NCI-H187 treated with DMSO at 0.1 percent for 48 hours (cell line): Measurements from ENCODE around the gene UBL4A.

Experiments
- DNase-seq: peaks from one replicate; lab custom pipeline; 2025; lab: John Stamatoyannopoulos, UW

UBL4A gene

GRCh38 chrX:154481911-154482601 is 4.4 kb downstream of the UBL4A start:
- no peak for DNase-seq

DNA sequence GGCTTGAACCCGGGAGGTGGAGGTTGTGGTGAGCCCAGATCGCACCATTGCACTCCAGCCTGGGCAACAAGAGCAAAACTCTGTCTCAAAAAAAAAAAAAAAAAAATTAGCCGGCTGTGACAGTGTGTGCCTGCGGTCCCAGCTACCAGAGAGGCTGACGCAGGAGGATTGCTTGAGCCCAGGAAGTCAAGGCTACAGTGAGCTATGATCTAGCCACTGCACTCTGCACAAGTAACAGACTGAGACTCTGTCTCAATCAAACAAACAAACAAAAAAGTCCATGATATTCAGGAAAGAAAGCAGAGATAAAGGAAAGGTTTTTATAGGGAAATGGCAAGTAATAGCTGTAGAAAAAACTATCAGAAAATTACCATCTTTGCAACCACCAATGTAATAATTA is 5.2 kb downstream of the UBL4A start:
- no peak for DNase-seq

DNA sequence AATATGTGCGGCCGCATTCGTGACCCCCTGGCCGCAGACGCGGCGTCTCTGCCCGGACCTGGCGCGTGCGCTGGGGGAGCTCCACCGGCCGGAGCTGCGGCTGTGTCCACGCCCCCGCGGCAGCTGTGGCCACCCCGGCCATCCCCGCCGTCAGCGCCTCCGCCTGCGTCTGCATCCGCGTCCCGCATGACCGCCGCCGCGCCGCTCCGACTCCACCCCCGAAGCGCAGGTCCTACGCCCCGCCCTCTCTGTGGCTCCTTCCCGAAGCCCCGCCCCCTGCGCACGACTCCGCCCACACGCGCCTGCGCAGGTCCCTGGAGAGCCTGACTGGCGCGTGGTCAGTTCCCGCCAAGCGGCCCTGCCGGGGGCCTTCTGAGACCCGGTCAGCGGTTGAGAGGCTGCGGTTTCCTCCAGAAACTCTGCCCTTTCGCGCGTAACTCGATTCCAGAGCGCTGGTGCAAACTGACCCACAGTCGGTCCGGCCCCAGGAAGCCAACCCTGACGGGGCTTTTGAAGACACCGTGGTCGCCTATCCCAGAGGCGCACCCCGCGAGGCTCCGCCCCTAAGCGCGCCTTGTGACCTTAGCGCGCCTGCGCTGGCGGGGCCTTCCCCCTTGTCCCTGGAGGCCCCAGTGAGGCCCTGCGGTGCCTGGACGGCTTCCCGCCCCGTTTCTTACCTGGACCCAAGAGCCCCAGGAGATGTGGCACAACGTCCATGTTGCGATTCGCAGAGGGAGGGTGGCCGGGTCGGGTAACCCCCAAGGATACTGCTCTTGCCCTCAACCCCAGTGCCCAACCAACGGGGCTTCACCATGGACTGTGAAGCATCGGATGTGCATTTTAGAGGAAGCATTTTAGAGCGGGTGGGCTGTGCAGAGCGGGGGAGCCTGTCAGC is 7.4 kb downstream of the UBL4A start, which contains the start of gene LAGE3:
Gene LAGE3 (minus strand): TSS at position 554 of the 895 bp plus-strand sequence. CDS start 366 bp downstream, at position 188.
- DNase-seq = peak; percentile 71

GRCh38 chrX:154477891-154478477 is 8.4 kb downstream of the UBL4A start:
- no peak for DNase-seq

DNA sequence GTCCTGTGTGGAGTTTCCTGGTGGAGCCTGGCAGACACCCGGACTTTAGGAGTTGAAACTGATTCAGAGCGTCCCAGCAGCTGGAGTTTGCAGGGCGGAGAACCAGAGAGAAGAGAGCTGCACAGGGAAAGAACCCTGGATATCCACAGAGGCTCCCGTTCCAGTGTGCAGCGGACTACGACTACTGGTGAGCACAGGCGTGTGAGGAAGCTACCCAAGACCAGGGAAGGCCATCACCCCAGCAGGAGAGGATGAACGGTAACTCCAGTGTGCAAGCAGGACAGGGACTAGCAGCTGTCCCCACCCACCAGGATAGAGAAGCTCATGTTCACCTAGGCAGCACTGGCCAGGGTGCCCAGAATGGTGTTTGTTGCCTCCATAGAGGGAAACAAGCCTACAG is 9.6 kb downstream of the UBL4A start:
- DNase-seq = no peak

GRCh38 chrX:154473683-154474082 is 12.7 kb downstream of the UBL4A start:
- no peak for DNase-seq

GRCh38 chrX:154472685-154473632 is 13.5 kb downstream of the UBL4A start:
- DNase-seq = no peak

- no peak for DNase-seq
These were observed 14.4 kb downstream of the UBL4A start for GRCh38 chrX:154471839-154472684.

DNA sequence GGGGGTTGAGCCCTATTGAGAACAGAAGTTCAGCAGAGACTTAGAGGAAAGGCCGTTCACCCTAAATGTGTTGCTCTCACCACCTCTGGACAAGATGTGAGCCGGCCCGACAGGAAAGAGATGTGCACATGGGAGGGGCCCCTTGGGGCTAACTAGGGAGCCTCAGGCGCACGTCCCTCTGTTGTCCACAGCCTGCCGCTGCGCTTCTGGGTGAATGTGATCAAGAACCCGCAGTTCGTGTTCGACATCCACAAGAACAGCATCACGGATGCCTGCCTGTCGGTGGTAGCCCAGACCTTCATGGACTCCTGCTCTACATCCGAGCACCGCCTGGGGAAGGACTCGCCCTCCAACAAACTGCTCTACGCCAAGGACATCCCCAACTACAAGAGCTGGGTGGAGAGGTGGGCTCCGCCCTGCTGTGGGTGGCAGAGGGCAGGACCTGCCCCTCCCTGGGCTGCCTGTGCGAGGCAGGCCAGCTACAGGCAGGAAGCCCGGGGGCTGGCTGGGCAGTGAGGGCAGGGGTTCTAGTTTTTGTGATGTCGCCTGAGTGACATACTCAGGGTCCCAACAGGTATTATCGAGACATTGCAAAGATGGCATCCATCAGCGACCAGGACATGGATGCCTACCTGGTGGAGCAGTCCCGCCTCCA is 15.4 kb downstream of the UBL4A start:
- DNase-seq = no peak

DNA sequence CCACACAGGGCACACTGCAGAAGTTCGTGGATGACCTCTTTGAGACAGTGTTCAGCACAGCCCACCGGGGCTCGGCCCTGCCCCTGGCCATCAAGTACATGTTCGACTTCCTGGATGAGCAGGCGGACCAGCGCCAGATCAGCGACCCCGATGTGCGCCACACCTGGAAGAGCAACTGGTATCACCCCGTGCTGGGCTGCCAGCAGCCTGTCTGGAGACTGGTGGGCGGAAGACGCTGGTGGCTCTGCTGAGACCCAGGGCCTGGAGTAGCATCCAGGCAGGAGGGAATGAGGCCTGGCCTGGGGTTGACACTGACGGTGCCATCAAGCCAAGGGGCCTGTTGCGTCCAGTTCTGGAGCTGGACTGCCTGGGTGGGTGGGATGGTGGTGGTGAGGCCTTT is 16.0 kb downstream of the UBL4A start:
- DNase-seq = no peak

GRCh38 chrX:154469880-154470279 is 16.5 kb downstream of the UBL4A start:
- no peak for DNase-seq

DNA sequence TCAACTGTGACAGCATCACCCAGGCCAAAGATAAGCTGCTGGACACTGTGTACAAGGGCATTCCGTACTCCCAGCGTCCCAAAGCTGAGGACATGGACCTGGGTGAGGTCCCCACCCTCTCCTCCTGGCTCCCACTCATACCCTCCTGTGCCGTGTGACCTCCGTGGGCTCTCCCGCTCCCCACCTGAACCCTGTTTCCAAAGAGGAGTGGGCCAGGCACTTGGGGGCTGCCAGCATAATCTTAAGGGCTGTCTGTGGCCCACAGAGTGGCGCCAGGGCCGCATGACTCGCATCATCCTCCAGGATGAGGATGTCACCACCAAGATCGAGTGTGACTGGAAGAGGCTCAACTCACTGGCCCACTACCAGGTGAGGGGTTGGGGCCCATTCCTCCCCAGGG is 17.3 kb downstream of the UBL4A start:
- DNase-seq = no peak

- no peak for DNase-seq
These were observed 18.2 kb downstream of the UBL4A start for GRCh38 chrX:154468217-154468616.

GRCh38 chrX:154467556-154467955 is 18.9 kb downstream of the UBL4A start:
- no peak for DNase-seq

DNA sequence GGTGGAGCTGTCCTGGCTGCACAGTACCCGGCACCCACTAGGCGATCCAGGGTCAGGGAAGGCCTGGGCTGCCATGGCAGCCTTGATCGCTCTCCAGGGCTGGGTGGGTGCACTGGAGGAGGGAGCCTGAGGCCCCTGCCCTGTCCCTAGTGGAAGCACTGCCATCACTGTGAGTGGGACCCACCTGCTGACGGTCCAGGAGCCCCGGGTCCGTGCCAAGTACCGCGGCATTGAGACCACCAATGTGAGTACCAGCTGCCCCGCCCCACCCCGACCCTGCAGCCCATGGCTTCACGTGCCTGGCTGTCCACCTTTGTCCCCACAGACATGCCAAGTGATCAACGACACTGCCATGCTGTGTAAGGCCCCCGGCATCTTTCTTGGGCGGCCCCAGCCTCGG is 19.5 kb downstream of the UBL4A start:
- DNase-seq = no peak

DNA sequence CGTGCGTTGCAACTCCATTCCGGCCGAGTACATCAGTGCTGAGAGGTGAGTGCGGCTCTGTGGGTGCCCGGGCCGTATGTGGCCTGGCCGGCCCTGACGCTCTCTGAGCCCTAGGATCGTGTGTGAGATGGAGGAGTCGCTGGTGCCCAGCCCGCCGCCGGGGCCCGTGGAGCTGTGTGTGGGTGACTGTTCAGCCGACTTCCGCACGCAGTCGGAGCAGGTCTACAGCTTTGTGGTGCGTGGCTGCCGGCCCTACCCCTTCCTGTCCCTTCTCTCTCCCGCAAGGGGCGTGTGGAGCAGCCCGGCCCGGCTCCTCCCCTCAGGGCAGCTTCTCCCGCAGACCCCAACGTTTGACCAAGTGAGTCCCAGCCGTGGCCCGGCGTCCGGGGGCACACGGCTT is 20.4 kb downstream of the UBL4A start:
- no peak for DNase-seq

DNA sequence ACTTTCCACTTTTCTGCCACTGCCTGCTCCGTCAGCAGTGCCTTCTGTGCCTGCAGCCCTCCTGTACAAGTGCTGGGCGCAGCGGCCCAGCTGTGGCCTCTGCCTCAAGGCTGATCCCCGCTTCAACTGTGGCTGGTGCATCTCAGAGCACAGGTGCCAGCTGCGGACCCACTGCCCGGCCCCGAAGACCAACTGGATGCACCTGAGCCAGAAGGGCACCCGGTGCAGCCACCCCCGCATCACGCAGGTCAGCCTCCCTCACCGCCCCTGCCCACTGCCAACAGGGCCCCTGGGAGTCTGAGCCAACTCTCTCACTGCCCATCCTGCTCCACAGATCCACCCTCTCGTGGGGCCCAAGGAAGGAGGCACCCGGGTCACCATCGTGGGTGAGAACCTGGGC is 20.8 kb downstream of the UBL4A start:
- DNase-seq = no peak

DNA sequence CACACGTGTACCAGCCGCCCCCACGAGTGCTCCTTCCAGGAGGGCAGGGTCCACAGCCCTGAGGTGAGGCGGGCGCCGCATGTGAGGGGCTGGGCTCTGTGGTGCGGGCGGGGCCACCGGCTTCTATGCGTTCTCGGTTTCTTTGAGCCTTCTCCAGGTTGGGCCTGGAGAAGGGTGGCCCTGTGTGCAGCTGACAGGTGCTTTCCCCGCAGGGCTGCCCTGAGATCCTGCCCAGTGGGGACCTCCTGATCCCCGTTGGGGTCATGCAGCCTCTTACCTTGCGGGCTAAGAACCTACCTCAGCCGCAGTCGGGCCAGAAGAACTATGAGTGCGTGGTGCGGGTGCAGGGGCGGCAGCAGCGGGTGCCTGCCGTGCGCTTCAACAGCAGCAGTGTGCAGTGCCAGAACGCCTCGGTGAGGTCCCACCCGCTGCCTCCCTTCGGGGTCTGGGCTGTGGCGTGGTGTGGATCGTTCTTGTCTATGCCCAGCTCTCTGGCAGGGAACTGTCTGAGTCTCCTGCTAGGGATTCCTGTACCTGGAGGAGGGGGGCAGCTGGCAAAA is 21.5 kb downstream of the UBL4A start:
- no peak for DNase-seq

- DNase-seq = no peak
These were observed 22.7 kb downstream of the UBL4A start for GRCh38 chrX:154463611-154464220.

GRCh38 chrX:154462396-154462795 is 24.0 kb downstream of the UBL4A start:
- DNase-seq = no peak
